A673 (cell line): ENCODE results near the gene PFDN2.

Experiments used
- EZH2 ChIP-seq: fragments of 200-600 bp; sonication (generic); IDR thresholded peaks from 2 replicates; pipeline ENCODE4 v1.6.1; 2017; ENCODE audit warnings: borderline replicate concordance, low read depth, mild to moderate bottlenecking, mixed read lengths, antibody characterized with exemption, low read length; ENCODE audit not compliant: poor library complexity, severe bottlenecking
- TF ChIP-seq, protein P1 (sequence below): fragments of 300-800, 200-600 bp; sonication (generic); conservative IDR thresholded peaks from 2 replicates; pipeline ENCODE4 v1.5.1; 2017; ENCODE audit warnings: low read depth, mild to moderate bottlenecking, antibody characterized with exemption, low read length, moderate library complexity, mixed read lengths

DNA sequence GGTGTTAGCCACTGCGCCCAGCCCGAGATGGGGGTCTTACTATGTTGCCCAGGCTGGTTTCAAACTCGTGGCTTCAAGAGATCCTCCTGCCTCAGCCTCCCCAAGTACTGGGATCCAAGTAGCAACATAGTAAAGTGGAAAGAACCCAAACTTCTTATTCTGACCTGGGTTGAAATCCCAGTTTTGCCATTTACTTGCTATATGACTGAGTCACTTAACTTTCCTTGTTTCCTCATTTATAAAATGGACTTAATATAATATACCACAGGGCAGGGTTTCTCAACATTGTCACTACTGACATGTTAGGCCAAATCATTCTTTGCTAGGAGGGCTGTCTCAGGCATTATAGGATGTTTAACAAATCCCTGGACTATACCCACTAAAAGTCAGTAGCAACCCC, 6.7 kb downstream of the PFDN2 start:
- TF ChIP-seq EZH2 = no peak
- TF ChIP-seq, protein P1, sequence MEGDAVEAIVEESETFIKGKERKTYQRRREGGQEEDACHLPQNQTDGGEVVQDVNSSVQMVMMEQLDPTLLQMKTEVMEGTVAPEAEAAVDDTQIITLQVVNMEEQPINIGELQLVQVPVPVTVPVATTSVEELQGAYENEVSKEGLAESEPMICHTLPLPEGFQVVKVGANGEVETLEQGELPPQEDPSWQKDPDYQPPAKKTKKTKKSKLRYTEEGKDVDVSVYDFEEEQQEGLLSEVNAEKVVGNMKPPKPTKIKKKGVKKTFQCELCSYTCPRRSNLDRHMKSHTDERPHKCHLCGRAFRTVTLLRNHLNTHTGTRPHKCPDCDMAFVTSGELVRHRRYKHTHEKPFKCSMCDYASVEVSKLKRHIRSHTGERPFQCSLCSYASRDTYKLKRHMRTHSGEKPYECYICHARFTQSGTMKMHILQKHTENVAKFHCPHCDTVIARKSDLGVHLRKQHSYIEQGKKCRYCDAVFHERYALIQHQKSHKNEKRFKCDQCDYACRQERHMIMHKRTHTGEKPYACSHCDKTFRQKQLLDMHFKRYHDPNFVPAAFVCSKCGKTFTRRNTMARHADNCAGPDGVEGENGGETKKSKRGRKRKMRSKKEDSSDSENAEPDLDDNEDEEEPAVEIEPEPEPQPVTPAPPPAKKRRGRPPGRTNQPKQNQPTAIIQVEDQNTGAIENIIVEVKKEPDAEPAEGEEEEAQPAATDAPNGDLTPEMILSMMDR = no peak
